AG10803 (cell line): ENCODE measurements around the gene CDHR1.

ENCODE experiments used
- DNase-seq: peaks from one replicate; pipeline ENCODE4 v3.0.0; 2010; ENCODE audit warnings: low read depth
- H3K4me3 ChIP-seq: 2 replicates; pipeline ENCODE4 v1.5.1; 2011; ENCODE audit warnings: mild to moderate bottlenecking, low read length, control low read depth
- TF ChIP-seq, protein P1 (sequence below): conservative IDR thresholded peaks from 2 replicates; pipeline ENCODE4 v1.5.1; 2011; ENCODE audit warnings: mild to moderate bottlenecking, low read length, control low read depth, inconsistent platforms

CDHR1 gene

DNA sequence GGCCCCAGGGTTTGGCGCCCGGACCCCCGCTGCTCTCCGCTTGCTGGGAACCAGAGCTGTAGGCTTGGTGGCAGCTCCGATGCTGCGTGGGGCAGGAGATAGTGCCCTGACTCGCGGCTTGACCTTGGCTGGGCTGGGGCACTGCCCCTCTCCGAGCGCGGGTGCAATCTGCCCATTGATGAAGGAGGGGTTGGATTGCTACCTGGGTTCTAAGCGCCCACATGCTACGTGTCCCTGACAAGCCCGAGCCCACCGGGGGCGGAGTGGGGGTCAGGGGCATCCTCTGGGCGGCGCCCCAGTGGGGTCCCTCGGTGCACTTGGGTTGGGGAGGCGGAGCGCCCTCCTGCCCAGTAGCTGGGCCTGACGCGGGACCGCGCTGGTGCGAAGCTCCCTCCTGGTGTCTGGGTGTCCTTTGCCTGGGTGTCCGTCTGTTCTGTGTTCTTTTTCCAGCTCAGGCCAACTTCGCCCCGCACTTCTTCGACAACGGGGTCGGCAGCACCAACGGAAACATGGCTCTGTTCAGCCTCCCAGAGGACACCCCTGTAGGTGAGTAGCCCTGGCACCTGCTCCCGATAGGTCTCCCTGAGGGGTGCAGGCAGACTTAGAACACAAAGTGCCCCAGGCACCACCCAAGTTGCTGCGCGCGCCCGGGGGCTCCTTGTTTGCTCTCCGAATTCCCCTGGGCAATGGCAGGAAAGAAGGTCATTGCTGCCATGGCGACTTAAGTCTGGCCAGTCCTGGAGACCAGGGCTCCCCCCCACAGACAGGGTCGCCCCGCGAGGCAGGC lies 900 bp downstream of the CDHR1 start:
- no peak for DNase-seq
- H3K4me3 ChIP-seq: no peak overlapping the region

DNA sequence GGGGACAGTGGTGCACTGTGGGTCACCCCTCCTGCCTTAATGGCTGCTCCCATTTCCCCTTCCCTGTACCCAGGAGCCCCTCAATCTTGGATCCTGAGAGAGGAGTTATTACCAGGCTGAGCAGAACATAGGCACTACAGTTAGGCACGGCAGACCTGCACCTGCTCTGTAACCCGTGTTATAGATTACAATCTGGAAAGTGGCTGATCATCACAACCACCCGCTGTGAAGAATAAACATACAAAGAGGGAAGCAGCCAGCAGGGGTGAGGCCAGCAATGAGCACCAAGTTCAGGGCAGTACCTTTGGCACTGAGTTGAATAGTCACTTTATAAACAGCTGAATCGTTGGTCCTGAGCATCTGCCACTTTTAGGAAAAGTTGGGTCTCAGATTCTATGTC lies 1.7 kb downstream of the CDHR1 start:
- TF ChIP-seq, protein P1, sequence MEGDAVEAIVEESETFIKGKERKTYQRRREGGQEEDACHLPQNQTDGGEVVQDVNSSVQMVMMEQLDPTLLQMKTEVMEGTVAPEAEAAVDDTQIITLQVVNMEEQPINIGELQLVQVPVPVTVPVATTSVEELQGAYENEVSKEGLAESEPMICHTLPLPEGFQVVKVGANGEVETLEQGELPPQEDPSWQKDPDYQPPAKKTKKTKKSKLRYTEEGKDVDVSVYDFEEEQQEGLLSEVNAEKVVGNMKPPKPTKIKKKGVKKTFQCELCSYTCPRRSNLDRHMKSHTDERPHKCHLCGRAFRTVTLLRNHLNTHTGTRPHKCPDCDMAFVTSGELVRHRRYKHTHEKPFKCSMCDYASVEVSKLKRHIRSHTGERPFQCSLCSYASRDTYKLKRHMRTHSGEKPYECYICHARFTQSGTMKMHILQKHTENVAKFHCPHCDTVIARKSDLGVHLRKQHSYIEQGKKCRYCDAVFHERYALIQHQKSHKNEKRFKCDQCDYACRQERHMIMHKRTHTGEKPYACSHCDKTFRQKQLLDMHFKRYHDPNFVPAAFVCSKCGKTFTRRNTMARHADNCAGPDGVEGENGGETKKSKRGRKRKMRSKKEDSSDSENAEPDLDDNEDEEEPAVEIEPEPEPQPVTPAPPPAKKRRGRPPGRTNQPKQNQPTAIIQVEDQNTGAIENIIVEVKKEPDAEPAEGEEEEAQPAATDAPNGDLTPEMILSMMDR: no peak

More for the DNA sequence above, 900 bp downstream of the CDHR1 start:
- TF ChIP-seq, protein P1: no peak

DNA sequence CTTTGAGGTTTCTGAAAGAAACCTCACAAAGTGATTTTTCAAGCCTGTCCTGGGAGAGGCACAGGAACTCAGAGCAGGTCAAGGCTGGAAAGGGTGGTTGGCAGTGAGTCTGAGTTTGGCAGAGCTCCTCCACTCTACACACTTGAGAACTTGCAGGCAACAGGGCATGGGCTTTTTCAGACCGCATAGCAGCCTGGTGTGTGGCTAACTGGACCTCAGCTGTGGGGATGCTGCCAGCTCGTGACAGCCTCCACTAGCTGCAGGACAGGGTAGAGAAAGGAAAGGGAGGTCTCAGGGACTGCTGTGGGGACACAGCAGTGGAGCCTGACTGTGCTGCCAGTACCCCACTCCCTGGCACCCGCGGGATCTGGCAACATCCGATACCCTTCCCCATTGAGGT lies 2.6 kb downstream of the CDHR1 start:
- TF ChIP-seq, protein P1: no peak
- DNase-seq: no peak
- no peak overlapping the region for H3K4me3 ChIP-seq

More for the DNA sequence above, 1.7 kb downstream of the CDHR1 start:
- no peak for DNase-seq
- H3K4me3 ChIP-seq: no peak overlapping the region

DNA sequence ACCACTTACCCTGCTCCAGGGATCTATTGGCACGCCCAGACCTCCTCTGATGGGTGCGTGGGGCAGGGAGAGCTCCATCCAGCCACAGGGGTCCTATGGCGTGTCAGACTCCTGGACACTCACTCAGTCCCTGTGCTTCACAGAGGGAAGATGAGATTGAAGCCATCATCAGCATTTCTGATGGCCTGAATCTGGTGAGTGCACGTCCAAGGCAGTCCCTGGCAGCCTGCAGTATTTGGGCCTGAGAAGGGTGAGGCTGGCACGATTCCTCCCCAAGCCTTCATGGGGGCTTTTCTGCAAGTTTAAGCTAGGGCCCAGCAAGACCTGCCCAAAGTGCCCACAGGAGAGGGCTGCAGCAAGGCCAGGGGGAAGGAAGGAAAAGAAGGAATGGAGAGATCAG lies 3.3 kb downstream of the CDHR1 start:
- DNase-seq: no peak
- H3K4me3 ChIP-seq: no peak overlapping the region
- TF ChIP-seq, protein P1: no peak

DNA sequence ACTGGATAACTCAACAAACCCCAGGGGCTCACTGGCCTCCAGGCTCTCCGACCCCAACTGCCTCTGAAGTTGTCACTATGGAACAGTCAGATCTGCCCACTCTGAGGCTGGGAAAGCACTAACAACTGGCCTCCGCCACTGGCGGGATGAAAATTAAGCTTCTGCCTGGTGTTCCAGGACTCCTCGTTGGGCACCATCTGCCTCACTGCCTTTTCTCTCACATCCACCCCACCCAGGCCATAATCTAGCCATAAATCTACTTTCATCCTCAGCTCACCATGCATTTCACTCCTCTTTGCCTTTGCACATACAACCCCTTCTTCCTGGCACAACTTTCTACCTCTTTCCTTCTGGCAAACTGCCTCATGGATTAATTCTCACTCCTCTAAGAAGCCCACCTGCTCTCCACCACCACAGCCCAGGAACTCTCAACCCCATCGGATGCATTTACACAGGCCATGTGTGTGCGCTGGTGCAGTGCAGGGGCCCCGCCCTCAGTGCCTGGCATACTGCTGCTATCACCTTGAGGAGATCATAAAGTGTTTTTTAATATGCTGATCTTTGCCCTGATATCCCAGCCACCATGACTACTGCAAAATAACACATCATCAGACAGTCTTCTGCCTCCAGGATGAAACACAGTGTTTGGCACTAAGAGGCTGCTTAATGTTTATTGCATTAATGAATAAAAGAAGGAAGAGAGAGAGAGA lies 4.0 kb downstream of the CDHR1 start:
- TF ChIP-seq, protein P1: no peak
- DNase-seq: no peak

DNA sequence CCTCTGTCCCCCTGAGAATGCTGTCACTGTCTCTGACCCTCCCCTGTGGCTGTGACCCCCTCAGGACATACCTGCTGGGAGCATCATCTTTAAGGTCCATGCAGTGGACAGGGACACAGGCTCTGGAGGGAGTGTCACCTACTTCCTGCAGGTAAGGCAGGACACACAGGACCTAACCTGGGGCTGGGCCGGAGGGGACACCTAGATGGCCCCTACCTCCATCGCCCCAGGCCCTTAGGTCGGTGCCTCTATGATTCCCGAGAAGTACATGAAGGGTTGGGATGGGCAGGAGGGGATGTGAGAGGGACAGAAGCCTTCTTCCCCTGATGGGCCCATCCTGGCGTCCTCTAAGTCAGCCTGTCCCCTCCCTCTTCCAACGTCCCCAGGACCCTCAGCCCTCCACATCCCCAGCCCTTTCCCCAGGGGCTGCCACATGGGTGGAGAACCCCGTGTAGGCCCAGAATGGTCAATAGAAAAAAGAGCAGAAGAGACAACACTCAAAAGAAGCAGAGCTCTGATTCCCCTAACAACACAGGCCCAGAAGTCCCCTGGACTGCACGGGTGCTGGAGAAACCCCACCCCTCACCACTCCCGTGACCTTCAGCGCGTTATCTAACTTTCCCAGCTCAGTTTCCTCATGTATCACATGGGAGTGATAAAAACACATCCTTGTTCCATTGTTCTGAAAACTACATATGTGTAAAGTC lies 6.4 kb downstream of the CDHR1 start:
- no peak overlapping the region for H3K4me3 ChIP-seq
- TF ChIP-seq, protein P1: no peak
- no peak for DNase-seq

More for the DNA sequence above, 4.0 kb downstream of the CDHR1 start:
- H3K4me3 ChIP-seq: no peak overlapping the region
